Measurements from ENCODE around the gene RERE.
A peak's percentile ranks its signal among the peaks of the same experiment; 100 is the strongest.

RERE gene

GRCh38 chr1:8477166-8477982 lies 340.1 kb downstream of the RERE start:
- DNase-seq (ENCODE audit: low read depth, low spot score) = no peak

DNA sequence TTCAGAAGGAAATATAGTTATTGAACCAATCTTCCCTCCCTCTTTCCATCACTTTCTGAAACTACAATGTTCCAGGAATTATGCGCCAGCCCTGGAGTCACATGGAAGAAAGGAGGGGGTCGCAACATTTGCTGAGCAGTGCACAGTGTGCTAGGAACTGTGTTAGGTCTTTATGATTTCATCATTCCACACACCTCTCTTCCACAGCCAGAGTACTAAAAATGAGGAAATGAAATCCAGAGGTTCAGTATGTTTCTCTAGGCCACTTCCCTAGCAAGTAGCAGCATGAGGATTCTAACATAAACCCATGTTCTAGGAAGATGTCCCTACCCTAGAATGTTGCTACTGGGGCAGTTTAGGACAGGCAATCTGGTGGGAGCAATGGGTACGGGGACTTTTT lies 341.4 kb downstream of the RERE start:
- no peak for DNase-seq (ENCODE audit: low read depth, low spot score)

GRCh38 chr1:8474369-8474768 lies 343.1 kb downstream of the RERE start:
- DNase-seq (ENCODE audit: low read depth, low spot score) = no peak

DNA sequence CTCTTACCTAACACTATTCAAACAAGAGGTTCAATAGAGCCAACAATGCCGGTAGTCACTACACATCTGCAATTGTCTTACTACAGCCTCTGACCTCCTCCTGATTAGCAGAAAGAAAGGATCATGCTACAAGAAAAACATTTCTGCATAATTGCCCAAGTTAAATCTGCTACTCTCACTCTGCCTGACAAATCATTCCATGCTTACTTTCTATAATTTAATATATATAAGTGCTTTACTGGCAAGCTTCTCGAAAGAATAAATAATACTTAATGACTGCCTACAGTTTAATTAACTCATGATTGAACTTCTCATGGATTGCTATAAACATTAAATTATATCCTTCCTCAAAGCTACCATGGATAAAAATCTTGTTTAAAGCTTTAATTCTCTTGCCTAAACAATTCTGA lies 343.5 kb downstream of the RERE start:
- no peak for DNase-seq (ENCODE audit: low read depth, low spot score)

DNA sequence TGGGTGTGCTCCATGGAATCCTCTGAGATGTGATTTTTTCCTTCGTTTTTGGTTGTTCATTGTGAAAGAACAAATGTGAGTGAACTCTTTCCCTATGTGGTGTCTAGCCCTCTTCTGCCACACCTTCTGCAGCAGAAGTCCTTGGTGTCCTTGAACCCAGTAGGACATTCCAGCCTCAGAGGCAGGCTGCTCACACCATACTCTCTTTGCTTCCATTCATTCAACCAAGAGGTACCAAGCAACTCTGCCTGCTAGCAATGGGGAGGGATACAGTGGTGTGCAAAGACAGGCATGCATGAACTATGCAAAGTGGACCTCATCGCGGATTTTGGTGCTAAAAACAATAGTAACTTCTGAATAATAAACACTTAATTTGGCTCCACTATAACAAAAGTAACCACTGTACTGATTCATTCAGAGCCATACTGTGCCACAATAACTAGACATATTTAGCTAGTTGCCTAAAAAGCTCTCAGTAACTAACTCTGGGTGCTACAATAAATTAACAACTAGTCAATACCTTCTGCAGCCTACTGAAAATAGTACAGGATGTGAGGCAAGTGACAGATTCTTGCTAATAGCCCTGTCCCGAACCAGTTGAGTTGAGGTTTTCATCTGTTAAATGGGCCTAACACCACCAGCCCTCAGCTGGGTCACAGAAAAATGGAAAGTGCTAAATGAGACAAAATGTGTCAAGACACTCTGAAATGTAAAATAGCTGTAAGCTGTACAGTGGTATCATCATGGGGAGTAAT lies 344.1 kb downstream of the RERE start:
- no peak for DNase-seq (ENCODE audit: low read depth, low spot score)

DNA sequence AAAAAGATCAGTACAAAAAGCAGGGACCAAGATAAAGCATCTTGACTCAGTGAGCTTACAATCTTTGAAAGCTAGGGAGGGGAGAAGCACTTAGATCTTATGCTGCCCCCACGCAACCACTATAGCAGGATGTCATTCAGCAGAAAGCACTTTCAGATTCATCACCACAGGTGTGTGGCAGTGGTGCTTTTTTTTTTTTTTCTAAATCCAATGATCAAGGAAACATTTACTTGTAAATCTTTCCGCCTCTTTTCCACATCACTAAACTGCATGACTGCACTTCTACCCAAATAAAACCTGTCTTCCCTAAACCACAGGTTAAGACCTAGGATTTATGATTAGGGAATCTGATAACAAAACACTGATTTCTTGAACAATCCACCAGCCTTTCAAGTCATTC lies 344.8 kb downstream of the RERE start:
- peak; percentile 32 for DNase-seq (ENCODE audit: low read depth, low spot score)

DNA sequence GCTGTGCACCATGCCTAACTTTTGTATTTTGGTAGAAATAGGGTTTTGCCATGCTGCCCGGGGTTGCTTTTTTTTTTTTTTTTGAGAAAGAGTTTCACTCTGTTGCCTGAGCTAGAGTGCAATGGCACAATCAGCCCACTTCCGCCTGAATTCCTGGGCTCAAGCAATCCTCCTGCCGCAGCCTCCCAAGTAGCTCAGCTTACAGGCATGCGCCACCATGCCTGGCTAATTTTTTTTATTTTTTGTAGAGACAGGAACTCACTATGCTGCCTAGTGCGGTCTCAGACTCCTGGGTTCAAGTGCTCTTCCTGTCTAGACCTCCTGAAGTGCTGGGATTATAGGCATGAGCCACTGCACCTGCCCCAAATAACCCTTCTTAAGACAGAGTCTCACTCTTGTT lies 346.0 kb downstream of the RERE start:
- DNase-seq (ENCODE audit: low read depth, low spot score) = no peak

DNA sequence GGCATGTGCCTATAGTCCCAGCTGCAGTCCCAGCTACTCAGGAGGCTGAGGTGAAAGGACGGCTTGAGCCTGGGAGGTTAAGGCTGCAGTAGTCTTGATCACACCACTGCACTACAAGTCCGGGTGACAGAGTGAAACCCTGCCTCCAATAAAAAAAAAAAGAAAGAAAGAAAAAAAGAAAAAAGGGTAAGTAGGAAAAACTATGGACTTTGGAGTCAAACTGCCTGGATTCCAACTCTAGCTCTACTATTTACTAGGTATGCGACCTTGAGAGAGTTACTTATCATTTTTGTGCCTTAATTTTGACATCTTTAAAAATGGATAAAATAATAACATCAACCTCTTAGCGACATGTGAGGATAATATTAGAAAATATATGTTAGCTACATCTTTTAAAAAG lies 348.7 kb downstream of the RERE start:
- no peak for DNase-seq (ENCODE audit: low read depth, low spot score)

- no peak for DNase-seq (ENCODE audit: low read depth, low spot score)
These were observed 350.1 kb downstream of the RERE start for GRCh38 chr1:8467308-8467707.

DNA sequence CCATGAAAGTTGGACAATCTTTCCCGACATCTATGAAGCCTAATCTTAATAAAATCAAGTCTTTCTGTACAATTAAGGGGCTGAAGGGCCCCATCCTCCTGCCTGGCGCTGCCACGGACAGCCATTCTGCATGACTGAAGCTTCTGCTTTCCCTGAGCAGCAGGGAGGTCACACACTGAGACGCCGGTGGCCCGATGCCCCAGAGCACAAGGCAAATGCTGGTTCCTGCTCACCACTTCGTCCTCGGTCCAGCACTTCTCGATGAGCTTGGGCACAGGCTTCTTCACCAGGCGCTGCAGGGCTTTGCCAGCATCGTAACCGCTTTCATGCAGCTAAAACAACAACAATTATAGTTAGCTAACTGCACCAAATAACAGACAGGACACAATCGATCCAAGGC lies 351.7 kb downstream of the RERE start:
- DNase-seq (ENCODE audit: low read depth, low spot score) = no peak

GRCh38 chr1:8465013-8465412 lies 352.4 kb downstream of the RERE start:
- no peak for DNase-seq (ENCODE audit: low read depth, low spot score)

- no peak for DNase-seq (ENCODE audit: low read depth, low spot score)
These were observed 353.1 kb downstream of the RERE start for GRCh38 chr1:8464377-8464776.

- DNase-seq (ENCODE audit: low read depth, low spot score) = no peak
These were observed 354.1 kb downstream of the RERE start for GRCh38 chr1:8463144-8463927.

DNA sequence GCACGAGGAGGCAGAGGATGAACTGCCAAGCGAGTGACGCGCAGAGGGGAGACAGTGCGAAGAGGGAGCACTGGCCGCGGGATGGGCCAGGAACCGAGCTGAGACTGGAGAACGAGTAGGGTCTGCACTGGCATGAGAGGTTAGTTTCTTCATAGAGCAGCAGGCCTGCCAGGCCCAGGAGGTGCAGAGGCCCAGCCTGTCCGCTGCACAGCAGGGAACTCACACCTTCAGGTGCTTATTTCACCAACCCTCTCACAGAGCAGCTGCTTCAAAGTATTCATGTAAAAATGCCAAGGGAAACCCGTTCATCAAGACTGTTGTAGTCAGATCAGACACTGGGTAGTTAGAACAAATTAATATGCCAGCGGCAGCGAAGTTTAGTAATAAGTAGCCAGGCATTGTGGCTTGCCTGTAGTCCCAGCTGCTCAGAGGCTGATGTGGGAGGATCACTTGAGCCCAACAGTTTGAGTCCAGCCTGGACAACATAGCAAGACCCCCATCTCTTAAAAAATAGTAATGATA lies 355.0 kb downstream of the RERE start:
- no peak for DNase-seq (ENCODE audit: low read depth, low spot score)

DNA sequence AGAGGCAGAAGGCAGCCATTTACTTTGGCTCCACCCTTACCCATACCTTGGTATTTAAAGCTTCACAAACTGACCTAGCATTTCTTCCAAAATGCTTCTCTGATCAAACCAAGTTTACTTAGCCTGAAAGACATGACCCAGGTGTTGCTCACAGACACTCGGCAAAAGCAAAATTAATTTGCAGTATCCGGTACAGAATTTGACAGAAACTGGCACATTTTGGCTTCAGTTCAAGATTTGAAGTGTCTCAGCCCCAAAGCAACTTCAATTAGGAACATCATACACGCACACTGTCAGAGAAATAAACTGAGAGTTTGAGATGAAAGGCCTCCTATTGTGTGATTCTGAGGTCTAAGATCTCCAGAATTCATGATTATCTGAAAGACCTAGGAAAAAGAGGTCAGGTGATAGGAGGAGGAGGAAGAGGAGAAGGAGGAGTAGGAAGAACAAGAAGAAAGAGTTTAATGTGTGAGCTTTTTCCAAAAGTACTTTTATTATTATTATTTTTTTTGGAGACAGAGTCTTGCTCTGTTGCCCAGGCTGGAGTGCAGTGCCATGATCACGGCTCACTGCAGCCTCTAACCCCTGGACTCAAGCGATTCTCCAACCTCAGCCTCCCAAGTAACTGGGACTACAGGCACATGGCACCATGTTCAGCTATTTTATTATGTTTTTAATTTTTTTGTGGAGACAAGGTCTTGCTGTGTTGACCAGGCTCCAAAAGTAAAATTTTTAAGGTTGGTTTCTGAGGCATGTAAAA lies 355.9 kb downstream of the RERE start:
- DNase-seq (ENCODE audit: low read depth, low spot score) = no peak

- no peak for DNase-seq (ENCODE audit: low read depth, low spot score)
These were observed 356.7 kb downstream of the RERE start for GRCh38 chr1:8460784-8461183.

GRCh38 chr1:8460132-8460544 lies 357.3 kb downstream of the RERE start:
- no peak for DNase-seq (ENCODE audit: low read depth, low spot score)

DNA sequence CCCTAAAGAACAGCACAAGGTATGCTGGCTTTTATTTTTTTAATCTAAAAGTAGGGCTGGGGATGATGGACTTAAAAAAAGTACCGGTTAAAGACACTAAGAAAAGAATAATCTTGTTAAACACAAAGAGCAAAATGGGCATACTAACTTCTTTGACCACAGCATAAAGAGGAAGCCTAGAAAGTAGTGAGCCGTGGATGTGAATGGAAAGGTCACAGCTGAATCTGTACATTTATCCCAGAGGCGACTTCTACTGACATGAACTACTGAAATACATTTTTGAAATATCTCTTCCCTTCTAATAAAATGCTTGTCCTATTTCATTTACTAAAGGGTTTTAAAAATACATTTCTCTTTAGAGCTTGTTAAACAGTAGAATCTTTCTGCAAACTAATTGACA lies 358.8 kb downstream of the RERE start:
- DNase-seq (ENCODE audit: low read depth, low spot score) = no peak

GRCh38 chr1:8457760-8458381 lies 359.6 kb downstream of the RERE start:
- DNase-seq (ENCODE audit: low read depth, low spot score) = no peak

DNA sequence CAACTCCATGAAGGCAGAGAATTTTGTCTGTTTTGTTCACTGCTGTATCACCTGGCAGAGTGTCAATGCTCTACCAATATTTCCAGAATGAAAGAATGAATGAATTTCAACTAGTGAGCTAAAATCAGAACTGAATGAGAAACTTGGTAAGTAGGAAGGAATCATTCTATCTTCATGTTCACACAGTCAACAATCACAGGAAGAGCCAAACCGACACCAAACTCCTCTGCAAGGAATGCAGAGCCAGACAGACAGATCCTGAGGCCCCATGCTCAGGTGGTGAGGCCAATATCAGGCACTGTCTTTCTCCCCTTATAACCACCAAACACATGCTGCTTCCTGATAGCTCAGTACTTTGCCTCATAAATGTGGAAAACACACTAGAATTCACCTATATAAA lies 360.4 kb downstream of the RERE start:
- no peak for DNase-seq (ENCODE audit: low read depth, low spot score)

Measured in activated naive CD8-positive, alpha-beta T cell treated with anti-CD3 and anti-CD28 coated beads, Interleukin-2, amount 50 U/mL, for 16 hours (primary cell).